Measurements from ENCODE around the gene ULK4.
"Not testable (repeated sequence)": the region's sequence is repeated elsewhere in the genome, so short reads cannot be mapped to it uniquely, and the experiment has no call there.

ULK4 gene

DNA sequence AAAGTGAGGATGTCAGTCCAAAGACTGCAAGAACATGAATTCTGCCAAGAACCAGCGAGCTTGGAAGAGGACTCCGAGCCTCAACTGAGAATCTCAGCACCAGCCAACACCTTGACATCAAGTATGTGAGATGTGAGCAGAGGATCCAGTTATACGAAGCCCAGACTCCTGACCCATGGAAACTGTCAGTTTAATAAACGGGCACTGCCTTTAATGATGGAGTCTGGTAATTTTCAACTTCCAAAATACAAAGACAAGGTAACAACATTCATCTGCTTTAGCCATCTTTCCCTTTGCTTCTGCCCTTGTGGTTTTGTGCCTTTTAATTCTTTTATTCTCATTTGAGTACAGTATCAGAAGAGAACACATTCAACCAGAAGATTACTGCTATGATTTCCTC lies 211.9 kb downstream of the ULK4 start:
- no peak for DNase-seq

DNA sequence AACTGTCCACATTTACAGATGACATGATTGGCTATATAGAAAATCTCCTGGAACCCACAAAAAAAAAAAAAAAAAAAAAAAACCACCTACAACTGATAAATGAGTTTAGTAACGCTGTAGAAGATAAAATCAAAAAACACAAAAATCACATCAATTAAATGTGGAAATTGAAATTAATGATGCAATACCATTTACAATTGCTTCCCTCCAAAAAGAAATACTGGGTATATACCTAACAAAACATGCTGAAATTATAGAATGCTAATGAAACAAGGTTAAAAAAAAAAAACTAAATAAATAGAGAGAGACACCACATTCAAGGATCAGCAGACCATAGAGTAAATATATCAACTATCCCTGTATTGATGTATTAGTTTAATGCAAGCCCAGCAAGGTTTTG lies 215.7 kb downstream of the ULK4 start:
- DNase-seq: no peak

DNA sequence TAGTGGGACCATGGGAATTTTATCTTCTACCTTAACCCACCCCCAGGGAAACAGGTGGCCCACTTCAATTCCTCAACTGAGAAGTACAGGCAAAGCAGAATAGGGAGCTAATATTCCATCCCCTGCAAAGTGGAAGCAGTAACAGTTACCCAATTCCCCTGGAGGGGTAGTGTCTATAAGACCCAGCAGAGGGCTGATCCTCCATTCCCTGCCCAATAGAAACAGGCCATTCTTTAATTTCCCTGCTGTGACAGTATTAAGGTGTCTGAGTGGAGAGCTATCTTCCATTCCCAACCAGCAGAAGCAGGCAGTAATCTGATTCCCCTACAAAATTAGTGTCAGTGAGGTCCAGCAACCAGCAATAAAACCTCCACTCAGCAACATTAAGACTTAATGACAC lies 219.8 kb downstream of the ULK4 start:
- DNase-seq: no peak

DNA sequence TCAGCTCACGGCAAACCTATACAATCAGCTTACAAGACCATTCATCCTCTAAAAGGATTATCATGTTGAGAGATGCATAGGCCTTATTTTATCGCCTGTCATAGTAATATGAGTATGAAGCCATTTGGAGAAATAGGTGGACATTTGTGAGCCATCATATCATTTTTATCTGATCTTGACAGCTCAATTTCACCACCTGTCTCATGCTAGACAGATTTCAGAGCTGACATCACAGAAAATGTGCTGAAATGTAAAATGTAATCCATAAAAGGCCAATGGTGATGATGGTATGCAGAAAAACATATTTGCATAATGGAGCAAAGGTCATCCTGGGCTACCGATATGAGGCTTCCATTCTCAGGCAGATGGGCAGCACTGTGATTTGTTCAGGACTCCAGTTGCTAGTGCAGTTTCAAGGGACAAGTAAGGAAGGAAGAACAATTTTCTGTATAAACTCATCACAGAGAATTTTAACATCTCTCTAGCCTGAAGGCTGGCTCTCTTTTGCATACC lies 221.5 kb downstream of the ULK4 start:
- no peak for DNase-seq

DNA sequence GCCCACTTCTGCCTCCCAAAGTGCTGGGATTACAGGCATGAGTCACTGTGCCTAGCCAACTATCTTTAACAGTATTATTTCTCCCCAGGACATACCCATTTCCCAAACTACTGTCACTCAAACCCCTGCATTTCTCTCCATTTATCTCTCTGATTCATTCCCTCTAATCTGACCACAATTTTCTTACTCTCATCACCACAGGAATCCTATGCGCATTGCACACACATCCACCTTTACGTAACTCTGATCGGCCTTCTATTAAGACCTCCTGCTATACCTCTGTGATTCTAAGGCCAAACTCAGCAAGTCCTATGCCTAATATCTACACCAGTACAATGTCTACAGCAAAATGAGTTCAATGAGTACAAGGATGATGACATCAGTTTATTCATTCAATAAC lies 235.0 kb downstream of the ULK4 start:
- DNase-seq: no peak

DNA sequence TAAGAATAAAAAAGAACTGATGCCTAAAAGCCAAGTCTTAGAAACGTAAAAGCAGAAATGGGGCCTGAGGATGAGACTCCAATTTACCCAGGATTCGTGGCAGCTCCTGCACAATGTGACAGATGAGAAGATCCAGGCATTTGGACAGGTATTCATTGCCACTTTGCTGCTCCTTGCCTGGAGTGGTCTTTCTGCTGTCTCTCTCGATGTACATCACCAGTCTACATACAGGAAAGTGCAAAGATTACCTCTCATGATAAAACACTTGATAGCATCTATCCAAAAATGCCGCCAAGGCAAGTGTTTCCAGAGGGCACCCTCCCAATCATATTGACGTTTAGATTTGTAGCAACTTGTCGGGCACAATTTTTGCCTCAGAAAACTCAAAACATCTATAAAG lies 244.3 kb downstream of the ULK4 start:
- no peak for DNase-seq

DNA sequence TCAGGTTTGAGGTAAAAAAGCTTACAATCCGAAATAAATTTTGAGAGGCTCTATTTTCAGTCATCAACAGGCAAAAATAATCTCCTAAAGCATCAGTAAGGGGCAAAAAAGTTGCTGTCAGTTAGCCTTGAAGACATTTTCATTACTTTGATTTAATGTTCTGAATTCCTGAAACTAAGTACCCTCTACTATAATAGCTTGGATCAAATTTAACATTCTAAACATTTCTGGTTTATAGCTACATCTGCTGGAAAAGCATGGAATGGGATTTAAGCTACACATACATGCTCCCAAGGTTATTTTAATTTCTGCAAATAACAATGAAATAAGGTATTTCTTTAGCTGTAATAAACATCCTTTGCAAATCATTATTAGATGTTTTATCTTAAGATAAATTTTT lies 245.4 kb downstream of the ULK4 start:
- DNase-seq: no peak

DNA sequence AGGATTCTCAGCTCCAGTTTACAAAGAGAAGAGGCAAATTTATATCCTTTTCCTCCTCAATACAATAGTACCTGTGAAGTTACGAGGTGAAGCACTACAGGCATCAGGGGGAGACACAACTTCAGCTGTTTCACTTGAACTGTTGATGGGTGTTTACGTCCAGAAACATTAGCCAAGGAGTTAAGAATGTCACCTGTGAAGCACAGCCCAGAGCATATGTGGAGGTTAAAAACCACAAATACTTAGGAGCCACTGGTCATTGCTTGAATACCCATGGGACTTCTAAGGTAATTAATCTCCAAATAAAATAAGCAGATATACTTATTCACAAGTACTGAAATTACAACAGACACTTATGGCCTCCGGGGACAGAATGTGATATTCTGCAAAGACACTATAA lies 246.5 kb downstream of the ULK4 start:
- DNase-seq: no peak

DNA sequence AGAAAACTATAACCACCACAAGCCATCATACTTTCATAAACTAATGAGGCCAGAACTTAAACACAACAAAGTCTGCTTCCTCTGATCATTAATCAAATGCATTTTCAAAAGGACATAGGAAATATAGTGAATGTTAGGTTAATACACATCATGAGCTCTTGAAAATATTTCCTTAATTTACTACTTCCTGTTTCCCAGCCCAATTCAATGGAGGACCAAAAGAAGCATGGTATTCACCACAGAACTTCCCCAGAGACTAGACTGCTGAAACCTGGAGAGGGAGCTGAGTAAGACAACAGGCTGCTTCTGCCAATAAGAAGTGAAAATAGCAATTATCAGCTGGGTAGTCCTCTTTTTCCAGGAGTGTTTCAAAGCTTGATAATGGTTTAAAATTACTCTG lies 250.3 kb downstream of the ULK4 start:
- no peak for DNase-seq

DNA sequence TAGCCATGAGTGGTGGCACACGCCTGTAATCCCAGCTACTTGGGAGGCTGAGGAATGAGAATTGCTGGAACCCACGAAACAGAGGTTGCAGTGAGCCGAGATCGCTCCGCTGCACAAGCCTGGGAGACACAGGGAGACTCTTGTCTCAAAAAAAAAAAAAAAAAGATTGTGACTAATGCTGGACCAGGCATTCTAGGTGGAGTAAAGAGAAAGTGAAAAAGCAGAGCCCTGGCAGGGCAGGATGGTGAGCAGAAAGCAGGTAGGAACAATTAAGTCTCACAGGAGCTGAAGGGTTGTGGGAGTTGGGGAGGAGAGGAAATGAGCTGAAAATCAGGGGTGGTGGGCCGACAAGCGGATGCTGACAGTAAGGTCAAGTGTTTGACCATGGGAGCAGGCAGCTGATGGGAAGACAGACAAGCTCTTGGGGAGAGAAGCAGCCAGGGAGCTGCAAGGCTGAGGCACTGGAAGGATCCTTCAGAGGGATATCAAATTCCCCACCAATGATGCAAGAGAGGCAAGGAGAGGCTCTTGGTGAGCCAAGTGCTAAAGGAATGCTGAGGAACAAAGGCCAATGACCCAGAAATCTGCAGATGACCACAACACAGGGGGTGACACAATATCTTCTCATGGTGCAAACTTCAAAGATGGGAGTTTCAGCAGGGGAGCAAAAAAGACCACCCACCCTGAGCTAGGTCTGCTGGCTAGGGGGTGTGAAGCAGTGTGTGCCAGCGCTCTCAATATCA lies 251.1 kb downstream of the ULK4 start:
- no peak for DNase-seq

DNA sequence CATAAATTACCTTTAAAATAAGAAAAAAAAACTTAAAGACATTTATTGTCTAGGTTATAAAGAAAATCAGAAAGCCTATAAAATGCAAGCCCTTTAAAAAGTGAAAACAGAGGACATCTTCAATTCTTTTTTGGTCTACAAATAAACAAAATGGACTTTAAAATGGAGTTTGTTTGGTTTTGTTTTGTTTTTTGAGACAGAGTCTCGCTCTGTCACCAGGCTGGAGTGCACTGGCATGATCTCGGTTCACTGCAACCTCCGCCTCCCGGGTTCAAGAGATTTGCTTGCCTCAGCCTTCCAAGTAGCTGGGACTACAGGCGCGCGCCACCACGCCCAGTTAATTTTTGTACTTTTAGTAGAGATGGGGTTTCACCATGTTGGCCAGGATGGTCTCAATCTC lies 252.7 kb downstream of the ULK4 start:
- DNase-seq: not testable (repeated sequence)

DNA sequence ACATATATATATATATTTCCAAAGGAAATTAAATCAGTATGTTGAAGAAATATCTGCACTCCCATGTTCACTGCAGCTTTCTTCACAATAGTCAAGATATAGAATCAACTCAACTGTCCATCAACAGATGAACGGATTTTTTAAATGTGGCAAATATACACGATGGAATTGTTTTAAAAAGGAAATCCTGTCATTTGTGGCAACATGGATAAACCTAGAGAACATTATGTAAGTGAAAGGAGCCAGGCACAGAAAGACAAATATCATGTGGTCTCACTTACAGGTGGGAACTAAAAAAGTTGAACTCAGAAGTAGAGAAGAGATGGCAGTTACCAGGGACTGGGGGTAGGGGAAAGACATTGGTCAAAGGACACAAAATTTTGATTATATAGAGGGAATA lies 253.7 kb downstream of the ULK4 start:
- no peak for DNase-seq

DNA sequence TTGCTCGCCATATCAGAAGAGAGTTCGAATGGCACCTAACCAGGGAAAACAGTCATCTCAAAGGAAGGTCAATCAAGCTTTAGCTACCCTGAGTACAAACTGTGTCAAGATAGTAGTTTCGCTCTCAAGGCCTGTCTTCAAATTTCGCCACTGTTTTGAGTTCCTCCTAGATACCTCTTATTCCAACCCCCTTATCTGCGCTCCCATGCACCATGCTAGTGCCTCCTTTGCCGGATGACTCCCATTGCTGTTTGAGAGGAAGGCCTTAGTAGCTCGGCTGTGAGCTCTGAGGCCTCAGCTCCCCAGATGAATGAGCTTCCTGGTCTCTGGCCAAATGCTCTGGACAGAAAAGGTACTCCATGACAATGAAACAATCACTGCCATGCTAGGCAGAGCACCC lies 256.0 kb downstream of the ULK4 start:
- DNase-seq: no peak

DNA sequence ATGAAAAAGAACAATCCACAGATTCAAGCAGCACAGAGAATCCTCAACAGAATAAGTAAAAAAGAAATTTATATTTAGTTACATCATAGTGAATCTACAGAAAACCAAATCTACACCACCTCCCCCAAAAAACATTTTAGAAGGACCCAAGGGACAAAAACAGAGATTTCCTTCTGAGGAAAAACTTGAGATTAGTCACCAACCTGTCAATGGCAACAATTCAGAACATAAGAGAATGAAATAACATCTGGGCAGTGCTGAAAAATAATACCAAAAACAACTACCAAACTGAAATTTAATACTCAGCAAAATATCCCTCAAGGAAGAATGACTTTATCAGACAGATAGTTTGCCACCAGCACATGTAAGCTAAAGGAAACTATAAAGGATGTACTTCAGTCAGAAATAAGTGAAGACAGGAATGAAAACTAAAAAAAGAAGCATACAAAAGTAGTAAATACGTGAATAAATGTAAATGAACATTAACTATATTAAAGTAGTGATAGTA lies 260.7 kb downstream of the ULK4 start:
- no peak for DNase-seq

DNA sequence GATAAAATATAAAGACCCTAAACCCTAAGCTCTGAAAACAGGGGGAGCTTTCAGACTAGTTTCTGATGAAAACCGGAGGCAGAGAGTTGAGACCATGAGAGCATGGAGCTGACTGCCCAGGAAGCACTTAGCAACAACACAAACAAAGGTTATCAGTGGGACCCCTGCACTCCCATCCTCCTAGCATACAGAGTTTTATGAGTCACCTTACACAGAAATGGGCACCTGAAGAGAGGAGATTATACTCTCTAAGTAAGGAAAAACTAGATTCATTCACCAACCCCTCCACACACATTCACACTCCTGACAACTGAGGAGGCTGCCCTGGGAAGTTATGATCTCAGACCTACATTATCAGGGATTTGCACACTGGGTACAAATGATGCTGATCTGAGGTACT lies 261.7 kb downstream of the ULK4 start:
- no peak for DNase-seq

DNA sequence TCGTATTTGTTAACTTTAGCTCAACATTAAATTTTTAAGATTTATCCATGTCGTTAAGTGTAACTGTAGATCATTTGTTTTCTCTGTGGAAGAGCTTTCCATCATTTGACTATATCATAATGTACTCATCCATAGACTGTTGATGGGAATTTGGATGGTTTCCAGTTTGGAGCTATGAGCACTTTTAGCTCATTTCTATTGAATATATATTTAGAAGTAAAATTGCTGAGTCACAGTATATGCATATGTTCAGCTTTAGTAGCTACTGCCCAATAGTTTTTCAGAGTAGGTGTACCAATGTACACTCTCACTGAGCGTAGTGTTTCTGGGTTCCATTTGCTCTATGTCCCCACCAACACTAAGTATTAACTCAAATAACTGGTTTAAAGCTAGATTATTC lies 263.0 kb downstream of the ULK4 start:
- no peak for DNase-seq

DNA sequence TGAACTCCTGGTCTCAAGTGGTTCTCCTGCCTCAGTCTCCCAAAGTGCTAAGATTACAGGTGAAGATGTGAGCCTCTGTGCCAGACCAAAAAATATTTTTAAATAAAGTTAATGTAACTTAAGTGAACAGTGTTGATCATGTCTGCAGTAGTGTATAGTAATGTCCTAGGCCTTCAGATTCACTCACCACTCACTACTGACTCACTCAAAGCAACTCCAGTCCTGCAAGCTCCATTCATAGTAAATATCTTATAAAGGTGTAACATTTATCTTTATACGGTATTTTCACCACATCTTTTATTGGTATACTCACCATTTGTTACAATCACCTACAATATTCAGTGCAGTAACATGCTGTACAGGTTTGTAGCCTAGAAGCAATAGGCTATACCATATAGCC lies 264.2 kb downstream of the ULK4 start:
- DNase-seq: no peak

DNA sequence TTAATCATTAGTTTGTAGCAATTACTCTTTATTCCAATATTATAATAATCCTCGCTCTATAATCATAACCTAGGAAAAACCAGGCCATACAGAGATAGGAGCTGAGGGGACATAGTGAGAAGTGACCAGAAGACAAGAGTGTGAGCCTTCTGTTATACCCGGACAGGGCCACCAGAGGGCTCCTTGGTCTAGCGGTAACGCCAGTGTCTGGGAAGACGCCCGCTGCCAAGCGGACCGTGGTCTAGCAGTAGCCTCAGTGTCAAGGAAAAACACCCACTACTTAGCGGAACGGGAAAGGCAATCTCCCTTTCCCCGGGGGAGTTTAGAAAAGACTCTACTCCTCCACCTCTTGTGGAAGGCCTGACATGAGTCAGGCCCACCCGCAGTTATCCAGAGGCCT lies 266.1 kb downstream of the ULK4 start:
- not testable (repeated sequence) for DNase-seq

DNA sequence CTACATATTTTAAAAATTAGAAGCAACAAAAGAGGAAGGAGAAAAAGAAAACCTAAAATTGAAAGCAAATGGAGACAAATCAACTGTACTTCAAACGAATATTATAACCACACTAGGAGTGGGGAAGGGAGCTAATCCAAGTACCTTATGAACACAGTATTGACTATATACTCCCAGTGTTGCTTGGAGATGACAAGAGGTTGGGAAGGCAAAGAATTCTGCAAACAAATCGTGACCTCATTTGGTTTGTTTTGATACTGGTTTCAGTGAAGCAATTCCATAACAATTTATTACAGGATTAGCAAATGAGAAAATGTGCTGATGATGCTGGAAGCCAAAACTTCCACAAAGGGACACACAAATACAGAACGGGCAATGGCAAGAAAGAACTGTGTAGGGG lies 268.1 kb downstream of the ULK4 start:
- no peak for DNase-seq

DNA sequence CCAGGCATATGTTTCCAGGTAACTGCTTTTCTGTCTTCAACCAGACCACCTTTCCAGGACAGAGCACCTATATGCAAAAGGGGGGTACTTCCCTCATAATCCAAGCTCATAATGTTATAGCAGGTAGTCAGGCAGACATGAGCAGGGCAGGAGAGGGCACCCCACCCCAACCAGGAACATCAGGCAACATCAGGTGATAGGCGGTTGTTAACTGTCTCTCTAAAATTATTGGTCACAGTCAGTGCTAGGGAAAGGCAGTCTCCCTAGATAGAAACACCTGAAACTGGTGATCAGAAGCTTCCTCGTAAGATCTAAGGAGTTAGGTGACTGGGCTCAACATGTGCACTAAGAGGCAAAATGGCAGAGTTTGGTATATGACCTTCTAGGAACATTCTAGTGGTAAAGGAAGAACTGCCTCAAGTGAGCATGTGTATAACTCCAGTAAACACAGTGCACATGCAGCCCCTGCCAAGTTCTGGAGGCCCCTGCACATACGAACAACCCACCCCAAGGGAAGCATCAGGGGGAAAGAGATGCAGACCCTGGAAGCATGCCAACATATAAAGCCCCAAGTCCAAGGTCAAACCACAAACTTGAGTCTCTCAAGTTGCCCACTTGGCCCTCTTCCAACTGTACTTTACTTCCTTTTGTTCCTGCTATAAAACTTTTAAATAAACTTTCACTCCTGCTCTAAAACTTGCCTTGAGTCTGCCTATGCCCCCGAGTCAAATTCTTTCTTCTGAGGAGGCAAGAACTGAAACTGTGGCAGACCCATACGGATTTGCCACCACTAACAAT lies 270.9 kb downstream of the ULK4 start:
- DNase-seq: no peak

DNA sequence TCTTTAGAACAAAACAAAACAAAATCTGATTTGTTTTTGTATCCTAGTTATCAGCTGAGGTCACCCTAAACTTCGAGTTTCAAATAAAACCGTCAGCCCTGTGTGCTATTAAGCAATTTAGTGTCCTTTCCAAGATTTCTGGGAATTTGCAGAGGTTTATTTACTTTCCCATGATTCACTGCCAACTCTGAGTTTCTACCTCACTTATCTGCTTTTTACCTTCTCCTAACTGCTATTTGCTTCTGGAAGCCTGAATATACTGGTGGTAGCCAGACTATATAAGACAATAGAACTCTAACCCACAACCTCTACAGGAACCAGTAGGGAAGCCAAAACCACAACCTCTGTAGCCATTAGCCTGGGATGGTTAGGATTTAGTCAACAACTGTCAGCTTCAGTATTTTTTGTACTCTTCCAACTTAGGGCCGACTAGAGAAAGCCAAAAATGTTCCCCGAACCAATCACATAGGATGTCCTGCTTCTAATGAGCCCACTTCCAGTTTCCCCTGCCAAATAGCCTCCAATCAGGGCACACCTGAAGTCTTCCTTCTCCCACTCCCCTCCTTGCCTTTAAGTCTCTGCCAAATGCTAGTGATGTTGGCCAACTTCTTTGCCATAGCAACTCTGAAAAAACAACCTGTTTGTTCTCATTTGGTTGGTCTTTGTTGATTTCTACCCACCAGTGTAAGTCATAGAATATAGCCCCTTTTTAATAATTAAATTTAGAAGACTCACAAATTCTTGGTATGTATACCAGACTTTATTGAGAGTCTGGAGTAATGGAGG lies 273.1 kb downstream of the ULK4 start:
- no peak for DNase-seq

DNA sequence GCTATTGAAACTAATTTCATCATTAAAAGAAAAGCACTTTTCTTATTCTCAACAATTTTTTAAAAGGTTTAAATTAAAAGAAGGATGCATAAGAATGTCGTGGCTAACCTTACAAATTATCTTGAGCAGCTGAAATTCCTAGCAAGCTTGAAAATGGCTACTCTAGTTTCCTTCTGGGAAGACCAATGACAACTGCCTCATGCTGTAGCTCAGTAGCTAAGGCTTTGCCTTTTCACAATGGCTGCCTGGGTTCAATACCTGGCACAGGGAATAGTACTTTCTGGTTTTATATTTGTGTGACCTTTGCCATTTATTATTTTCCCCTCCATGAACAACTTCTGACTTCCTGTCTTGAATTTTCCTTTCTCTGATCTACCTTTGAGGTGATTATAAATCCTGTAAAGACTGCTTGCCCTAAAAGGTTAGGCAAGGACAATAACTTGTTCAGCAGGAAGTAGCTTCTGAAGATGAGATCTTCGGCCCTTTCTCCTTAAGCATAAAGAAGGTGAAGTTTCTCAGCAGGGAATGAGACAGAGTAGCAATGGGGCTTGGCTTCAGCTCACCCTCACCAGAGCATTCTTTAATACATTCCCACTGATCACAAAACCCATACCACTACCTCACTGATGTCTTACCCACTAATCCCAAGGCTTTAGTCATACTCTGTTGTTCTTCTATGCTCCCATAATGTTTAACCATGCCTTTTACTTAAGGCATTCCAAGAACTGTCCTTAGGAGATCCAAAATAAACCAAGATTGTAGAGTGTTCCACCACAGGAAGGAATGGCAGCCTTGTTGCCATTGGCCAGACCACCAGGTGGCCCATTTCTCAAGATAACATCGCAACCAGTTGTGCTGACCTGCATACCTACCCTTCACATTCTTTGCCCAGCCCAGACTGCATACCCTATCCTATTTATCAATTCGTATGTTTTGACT lies 276.8 kb downstream of the ULK4 start:
- DNase-seq: no peak

Data from COR-L47 (cell line).